Globus pallidus (tissue), 1 donor: ENCODE results near the gene TPST1.
"Not testable (repeated sequence)": the region's sequence is repeated elsewhere in the genome, so short reads cannot be mapped to it uniquely, and the experiment has no call there.

Experiments
- DNase-seq: peaks from one replicate; pipeline ENCODE4 v3.0.0-alpha.2; 2015; ENCODE audit warnings: low spot score

TPST1 gene

GRCh38 chr7:66204822-66205740 lies at the start of gene TPST1:
TSS of gene TPST1 (plus strand) at chr7:66205334. CDS start at chr7:66240426, 35,092 bp downstream.
- peak; percentile 93 for DNase-seq

- DNase-seq, result not testable (repeated sequence)
Measured at GRCh38 chr7:66156035-66156434, 49.1 kb upstream of the TPST1 start.

GRCh38 chr7:66157060-66157459 lies 48.1 kb upstream of the TPST1 start:
- DNase-seq, result no peak

- no peak for DNase-seq
Measured at GRCh38 chr7:66162622-66163021, 42.5 kb upstream of the TPST1 start.

- no peak for DNase-seq
Measured at GRCh38 chr7:66163186-66163610, 41.9 kb upstream of the TPST1 start.

GRCh38 chr7:66164356-66164755 lies 40.8 kb upstream of the TPST1 start:
- no peak for DNase-seq

- no peak for DNase-seq
Measured at GRCh38 chr7:66167773-66168387, 37.3 kb upstream of the TPST1 start.

GRCh38 chr7:66169616-66170015 lies 35.5 kb upstream of the TPST1 start:
- no peak for DNase-seq

- DNase-seq, result no peak
Measured at GRCh38 chr7:66170309-66171231, 34.6 kb upstream of the TPST1 start.

GRCh38 chr7:66172536-66173401 lies 32.4 kb upstream of the TPST1 start:
- DNase-seq, result not testable (repeated sequence)

- no peak for DNase-seq
Measured at GRCh38 chr7:66173856-66174255, 31.3 kb upstream of the TPST1 start.

- not testable (repeated sequence) for DNase-seq
Measured at GRCh38 chr7:66175006-66175405, 30.1 kb upstream of the TPST1 start.

GRCh38 chr7:66176914-66177313 lies 28.2 kb upstream of the TPST1 start:
- no peak for DNase-seq

GRCh38 chr7:66178258-66178657 lies 26.9 kb upstream of the TPST1 start:
- no peak for DNase-seq

- DNase-seq, result no peak
Measured at GRCh38 chr7:66181329-66181728, 23.8 kb upstream of the TPST1 start.

GRCh38 chr7:66181845-66182244 lies 23.3 kb upstream of the TPST1 start:
- DNase-seq, result no peak

GRCh38 chr7:66182920-66183319 lies 22.2 kb upstream of the TPST1 start:
- DNase-seq, result no peak

GRCh38 chr7:66183700-66184099 lies 21.4 kb upstream of the TPST1 start:
- no peak for DNase-seq

- no peak for DNase-seq
Measured at GRCh38 chr7:66185680-66186187, 19.4 kb upstream of the TPST1 start.

GRCh38 chr7:66186991-66187390 lies 18.1 kb upstream of the TPST1 start:
- no peak for DNase-seq

GRCh38 chr7:66187905-66188304 lies 17.2 kb upstream of the TPST1 start:
- DNase-seq, result no peak
